HG03025 (cell line): ENCODE results near the gene IFTAP.
"Not testable (repeated sequence)": the region's sequence is repeated elsewhere in the genome, so short reads cannot be mapped to it uniquely, and the experiment has no call there.

Source experiments
- ATAC-seq: cut with Tn5 transposase; IDR thresholded peaks from one replicate; pipeline ENCODE4 v1.9.1; 2021; ENCODE audit warnings: mild to moderate bottlenecking, moderate library complexity; ENCODE audit not compliant: unreplicated experiment, low FRiP score

The IFTAP gene, protein sequence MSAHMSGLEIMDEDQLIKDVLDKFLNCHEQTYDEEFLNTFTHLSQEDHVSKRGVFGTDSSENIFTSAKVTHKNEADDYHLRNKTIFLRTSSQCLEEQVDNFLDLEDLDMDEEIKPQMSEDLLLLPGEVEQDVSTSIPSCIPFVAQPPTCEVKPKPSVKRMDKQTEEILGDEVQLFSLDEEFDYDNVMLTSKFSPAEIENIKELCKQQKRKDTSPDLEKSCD

GRCh38 chr11:36594316-36594989, at the start of gene IFTAP:
Gene IFTAP, plus strand, starts transcription at chr11:36594502. Its CDS starts 15,602 bp downstream, at chr11:36610104.
- peak; percentile 85 for ATAC-seq

- no peak for ATAC-seq
Measured at GRCh38 chr11:36550385-36551115, 43.8 kb upstream of the IFTAP start.

DNA sequence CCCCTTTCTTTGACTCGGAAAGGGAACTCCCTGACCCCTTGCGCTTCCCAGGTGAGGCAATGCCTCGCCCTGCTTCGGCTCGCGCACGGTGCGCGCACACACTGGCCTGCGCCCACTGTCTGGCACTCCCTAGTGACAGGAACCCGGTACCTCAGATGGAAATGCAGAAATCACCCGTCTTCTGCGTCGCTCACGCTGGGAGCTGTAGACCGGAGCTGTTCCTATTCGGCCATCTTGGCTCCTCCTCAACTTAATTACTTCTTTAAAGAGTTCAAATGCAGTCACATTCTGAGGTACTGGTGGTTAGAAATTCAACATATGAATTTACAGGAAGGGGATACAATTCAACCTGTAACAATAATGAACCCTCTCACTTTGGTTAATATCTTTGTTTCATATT, 36.9 kb upstream of the IFTAP start:
- not testable (repeated sequence) for ATAC-seq

DNA sequence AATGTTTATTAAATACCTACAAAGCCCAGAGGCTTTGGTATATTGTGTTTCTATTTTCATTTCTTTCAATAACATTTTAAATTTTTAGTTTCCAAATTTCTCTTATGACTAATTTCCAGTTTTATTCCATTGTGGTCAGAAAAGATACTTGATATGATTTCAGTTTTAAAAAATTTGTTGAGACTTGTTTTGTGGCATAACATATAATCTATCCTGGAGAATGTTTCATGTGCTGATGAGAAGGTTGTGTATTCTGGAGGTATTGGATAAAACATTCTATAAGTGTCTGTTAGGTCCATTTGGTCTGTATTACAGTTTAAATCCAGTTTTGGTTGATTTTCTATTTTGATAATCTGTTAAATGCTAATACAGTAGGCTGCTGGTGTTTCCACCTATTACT, 36.3 kb upstream of the IFTAP start:
- no peak for ATAC-seq

GRCh38 chr11:36558571-36559413, 35.5 kb upstream of the IFTAP start:
- no peak for ATAC-seq

- no peak for ATAC-seq
Measured at GRCh38 chr11:36564376-36565030, 29.8 kb upstream of the IFTAP start.

GRCh38 chr11:36565031-36565610, 29.2 kb upstream of the IFTAP start:
- no peak for ATAC-seq

- ATAC-seq, result no peak
Measured at GRCh38 chr11:36566407-36567053, 27.8 kb upstream of the IFTAP start.

GRCh38 chr11:36567694-36568093, 26.6 kb upstream of the IFTAP start, which contains the start of gene RAG1:
Gene RAG1, plus strand, starts transcription at chr11:36568007. Its CDS starts 5,298 bp downstream, at chr11:36573305.
- no peak for ATAC-seq

DNA sequence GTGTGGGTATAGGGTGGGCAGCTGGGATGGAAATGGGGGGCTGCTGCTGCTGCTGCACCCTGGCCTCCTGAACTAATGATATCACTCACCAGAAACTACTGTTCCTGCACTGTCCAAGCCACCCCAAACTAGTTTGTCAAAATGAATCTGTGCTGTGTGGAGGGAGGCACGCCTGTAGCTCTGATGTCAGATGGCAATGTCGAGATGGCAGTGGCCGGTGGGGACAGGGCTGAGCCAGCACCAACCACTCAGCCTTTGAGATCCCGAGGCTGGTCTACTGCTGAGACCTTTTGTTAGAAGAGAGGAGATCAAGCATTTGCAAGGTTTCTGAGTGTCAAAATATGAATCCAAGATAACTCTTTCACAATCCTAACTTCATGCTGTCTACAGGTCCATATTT, 25.2 kb upstream of the IFTAP start:
- no peak for ATAC-seq

- no peak for ATAC-seq
Measured at GRCh38 chr11:36574486-36574885, 19.8 kb upstream of the IFTAP start.

DNA sequence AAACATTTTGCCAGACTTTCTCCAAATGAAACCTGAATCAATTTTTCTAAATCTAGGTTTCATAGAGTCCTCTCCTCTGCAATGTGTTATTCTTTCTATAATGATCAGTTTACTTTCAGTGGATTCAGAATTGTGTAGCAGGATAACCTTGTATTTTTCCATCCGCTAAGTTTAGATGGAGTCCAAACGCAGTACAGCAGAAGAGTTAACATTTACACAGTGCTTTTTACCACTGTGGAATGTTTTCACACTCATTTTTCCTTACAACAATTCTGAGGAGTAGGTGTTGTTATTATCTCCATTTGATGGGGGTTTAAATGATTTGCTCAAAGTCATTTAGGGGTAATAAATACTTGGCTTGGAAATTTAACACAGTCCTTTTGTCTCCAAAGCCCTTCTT, 16.9 kb upstream of the IFTAP start:
- ATAC-seq, result no peak

- ATAC-seq, result no peak
Measured at GRCh38 chr11:36577859-36578258, 16.4 kb upstream of the IFTAP start.

DNA sequence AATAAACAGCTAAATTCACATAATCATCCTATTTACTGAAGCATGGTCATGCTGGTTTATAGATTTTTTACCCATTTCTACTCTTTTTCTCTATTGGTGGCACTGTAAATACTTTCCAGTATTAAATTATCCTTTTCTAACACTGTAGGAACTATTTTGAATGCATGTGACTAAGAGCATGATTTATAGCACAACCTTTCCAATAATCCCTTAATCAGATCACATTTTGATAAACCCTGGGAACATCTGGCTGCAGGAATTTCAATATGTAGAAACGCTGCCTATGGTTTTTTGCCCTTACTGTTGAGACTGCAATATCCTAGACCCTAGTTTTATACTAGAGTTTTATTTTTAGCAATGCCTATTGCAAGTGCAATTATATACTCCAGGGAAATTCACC, 15.8 kb upstream of the IFTAP start:
- no peak for ATAC-seq

GRCh38 chr11:36581536-36581935, 12.8 kb upstream of the IFTAP start:
- ATAC-seq, result no peak

- ATAC-seq, result no peak
Measured at GRCh38 chr11:36583667-36584066, 10.6 kb upstream of the IFTAP start.

GRCh38 chr11:36586543-36586942, 7.8 kb upstream of the IFTAP start:
- peak; percentile 72 for ATAC-seq

DNA sequence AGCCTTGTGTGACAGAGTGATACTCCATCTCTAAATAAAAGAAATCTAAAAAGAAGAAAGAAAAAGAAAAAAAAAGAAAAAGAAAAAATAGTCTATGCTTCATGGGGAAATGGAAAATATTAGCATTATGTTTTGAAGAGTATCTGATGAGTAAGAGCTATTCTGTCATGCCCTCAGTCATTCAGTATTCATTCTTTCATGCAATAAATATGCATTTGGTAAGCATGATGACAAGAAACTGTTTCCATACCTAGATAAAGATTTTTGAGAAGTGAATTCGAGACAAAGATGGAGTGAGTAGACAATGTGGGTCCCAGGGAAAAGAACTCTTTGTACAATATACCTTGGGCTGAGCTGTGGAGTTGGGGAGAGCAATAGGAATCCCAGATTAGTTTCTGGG, 6.2 kb upstream of the IFTAP start:
- no peak for ATAC-seq

DNA sequence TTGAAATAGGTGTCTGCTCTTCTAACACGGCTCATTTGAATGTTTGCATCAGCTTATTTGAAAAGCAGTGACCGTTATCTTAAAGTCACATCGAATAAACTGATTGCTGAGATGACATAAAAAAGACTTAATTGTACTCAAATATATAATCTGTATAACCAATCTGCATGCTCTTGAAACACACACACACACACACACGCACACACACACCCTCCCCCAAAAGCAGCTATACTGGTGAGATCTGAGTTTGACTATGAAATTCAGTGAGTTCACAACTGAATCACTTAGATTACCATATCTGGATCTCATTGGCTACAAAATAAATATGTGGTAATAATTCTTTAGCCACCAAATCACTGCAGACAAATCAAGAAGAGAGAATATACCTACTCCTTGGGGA, 3.8 kb upstream of the IFTAP start:
- no peak for ATAC-seq
